ENCODE results near the gene SLC9A3.

SLC9A3 gene

DNA sequence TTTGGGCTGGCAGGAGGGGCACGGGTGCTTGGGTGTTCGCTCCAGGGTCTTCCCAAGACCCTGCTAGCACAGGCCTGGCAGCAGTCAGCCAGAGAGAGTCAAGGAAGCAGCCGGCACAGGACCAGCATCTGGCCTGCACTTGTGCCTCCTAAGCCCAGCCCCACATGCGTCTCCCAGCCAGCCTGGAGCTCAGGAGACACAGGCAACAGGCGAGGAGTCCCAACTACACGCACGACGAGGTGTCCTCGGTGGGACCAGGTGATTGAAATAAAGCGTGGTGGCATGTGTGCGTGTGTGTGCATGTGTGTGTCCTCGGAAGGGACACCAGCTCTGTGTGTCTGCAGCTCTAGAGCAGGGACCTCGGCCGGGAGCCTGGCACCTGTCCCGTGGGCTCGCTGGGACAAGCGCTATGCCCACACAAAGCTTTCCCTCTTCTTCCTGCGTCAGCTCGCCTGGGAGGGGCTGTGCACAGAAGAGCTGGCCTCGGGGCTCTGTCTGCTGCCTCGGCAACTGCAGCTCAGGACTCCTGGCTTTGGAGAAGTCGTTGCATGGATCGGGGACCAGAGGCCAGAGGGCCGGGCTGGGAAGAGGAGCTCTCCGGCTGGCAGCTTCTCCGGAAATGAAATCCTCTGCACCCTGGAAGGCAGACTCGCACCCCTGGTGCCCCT lies 14.7 kb upstream of the SLC9A3 start:
- no peak for DNase-seq (ENCODE audit: low spot score)

DNA sequence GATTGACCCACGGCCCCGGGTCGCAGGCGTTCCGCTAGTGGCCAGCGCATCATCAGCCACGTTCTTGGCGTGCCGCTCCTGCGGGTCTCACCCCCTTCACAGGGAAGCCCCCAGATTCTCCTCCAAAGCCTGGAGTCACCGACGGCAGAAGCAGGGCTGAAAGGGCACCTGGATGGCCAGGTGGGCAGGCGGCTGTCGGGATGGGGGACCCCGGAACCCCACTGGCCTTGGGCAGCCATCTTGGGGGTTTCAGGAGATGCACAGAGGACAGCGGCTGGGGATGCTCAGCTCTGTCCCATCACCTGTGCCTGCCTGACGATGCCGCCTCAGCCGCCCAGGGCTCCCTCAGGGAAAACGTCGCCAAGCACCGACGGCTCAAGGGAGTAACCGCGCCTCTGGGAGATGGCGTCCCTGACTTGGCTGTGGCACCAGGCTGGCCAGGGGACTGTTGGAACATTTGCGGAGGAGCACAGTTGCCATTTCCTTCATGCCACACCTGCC lies 14.1 kb upstream of the SLC9A3 start:
- no peak for DNase-seq (ENCODE audit: low spot score)

DNA sequence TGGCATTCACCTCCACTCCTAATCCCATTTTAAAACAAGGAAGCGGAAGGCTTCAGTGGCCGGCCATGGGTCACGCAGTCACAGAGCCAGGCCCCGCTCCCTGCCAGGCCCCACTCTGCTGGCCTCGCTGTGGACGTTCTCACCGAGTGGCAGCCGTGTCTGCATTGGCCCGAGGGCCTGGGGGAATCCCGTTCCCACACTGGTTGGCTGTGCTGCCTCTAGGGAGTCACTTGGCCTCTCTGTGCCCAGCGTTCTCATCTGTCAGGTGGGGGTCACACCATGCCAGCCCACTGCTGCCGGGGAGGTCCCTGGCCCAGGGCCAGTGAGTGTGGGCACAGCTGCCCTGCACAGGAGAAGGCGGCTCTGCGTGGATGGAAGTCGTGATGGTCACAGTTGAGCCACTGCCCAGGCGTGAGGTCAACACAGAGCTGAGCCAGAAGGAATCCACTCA lies 13.4 kb upstream of the SLC9A3 start:
- DNase-seq (ENCODE audit: low spot score), result no peak

DNA sequence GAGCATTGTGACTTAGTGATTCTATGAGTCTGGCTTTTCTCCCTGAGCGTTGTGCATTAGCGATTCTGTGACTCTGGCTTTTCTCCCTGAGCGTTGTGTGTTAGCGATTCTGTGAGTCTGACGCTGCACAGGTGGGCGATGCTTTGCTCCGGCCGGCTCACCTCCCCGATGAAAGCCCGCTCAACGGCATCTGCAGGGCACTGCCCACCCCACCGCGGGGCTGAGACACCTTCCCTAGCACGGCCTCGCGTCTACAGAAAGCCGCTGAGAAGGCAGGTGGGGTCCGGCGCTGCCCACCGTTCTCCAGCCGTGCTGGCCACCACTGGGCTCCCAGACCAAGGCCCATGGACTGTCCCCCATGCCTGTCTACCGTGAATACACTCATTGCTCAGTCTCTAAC lies 12.8 kb upstream of the SLC9A3 start:
- no peak for DNase-seq (ENCODE audit: low spot score)

GRCh38 chr5:535846-536698 lies 11.8 kb upstream of the SLC9A3 start:
- DNase-seq (ENCODE audit: low spot score), result no peak

GRCh38 chr5:534743-535671 lies 10.8 kb upstream of the SLC9A3 start:
- DNase-seq (ENCODE audit: low spot score), result no peak

- DNase-seq (ENCODE audit: low spot score), result no peak
Observed at GRCh38 chr5:533955-534742, 9.9 kb upstream of the SLC9A3 start.

- no peak for DNase-seq (ENCODE audit: low spot score)
Observed at GRCh38 chr5:533243-533954, 9.2 kb upstream of the SLC9A3 start.

DNA sequence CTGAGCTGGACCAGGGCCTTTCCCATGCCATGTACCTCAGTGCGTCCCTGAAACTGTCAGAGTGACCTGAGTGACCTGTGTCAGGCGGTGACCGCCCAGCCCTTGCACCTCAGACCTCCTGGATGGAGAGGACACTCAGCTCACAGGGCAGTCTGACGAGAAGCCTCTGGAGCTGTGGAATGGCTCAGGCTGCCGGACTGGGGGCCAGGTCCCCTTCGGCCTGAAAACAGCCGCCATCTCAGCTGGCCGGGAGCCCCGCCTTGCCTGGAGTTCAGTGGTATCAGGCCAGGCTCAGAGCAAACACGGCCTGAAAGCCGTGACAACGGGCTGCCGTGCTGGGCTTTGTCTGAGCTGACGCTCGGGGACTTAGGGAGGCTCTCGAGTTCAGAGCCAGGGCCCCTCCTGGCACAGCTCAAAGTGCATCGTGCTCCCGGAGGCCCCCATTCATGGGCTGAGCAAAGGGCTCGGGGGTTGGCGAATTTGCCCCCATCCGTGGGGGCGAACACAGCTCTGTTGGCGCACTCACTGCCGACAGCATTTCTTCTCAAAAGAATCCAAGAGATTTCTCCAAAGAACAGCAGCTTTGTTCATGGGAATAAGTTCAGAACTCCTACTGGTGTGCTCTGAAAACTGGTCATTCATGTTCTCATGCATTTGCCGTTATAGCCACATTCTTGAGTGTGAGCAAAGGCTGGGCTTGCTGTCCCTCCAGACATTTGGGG lies 8.4 kb upstream of the SLC9A3 start:
- DNase-seq (ENCODE audit: low spot score), result no peak

GRCh38 chr5:531749-532315 lies 7.6 kb upstream of the SLC9A3 start:
- DNase-seq (ENCODE audit: low spot score), result no peak

DNA sequence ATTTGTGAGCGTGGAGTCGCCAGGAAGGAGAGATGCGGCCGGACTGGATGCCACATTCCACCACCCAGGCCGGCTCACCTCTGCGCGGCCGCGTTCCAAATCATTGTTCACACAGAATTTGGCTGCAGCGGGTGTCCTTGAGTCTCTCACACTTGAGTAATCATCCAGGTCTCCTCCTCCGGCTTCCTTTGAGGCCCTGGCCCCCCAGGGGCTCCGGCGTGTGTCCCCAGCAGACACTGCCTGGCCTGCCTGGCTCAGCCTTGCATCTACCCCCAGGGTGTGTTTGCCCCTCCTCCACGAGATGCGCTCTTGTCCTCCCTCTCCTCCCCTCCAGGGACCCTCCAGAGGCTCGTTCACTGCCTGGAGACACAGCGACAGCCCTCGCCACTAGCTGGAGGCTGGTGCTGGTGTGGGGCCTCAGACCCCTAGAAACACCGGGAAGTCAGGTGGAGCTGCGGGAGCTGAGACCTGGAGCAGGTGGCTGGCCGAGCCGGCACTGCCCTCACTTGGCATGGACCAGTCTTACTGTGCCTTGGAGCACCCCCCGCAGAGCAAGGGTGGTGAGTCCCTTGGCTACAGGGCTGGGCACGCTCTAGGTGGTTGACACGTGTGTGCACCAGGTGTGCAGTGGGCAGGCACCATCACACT lies 7.0 kb upstream of the SLC9A3 start:
- DNase-seq (ENCODE audit: low spot score), result no peak

GRCh38 chr5:530001-530955 lies 6.0 kb upstream of the SLC9A3 start:
- DNase-seq (ENCODE audit: low spot score), result no peak

- DNase-seq (ENCODE audit: low spot score), result no peak
Observed at GRCh38 chr5:528629-529511, 4.6 kb upstream of the SLC9A3 start.

GRCh38 chr5:527646-528628 lies 3.7 kb upstream of the SLC9A3 start:
- DNase-seq (ENCODE audit: low spot score), result no peak

GRCh38 chr5:526456-527088 lies 2.3 kb upstream of the SLC9A3 start:
- no peak for DNase-seq (ENCODE audit: low spot score)
